GM21526 (cell line): ENCODE results near the gene POLR3B.
"Not testable (repeated sequence)": the region's sequence is repeated elsewhere in the genome, so short reads cannot be mapped to it uniquely, and the experiment has no call there.

ENCODE experiments used
- ATAC-seq: cut with Tn5 transposase; IDR thresholded peaks from one replicate; pipeline ENCODE4 v1.9.1; 2021; ENCODE audit warnings: moderate library complexity; ENCODE audit not compliant: unreplicated experiment, low FRiP score

Gene POLR3B

DNA sequence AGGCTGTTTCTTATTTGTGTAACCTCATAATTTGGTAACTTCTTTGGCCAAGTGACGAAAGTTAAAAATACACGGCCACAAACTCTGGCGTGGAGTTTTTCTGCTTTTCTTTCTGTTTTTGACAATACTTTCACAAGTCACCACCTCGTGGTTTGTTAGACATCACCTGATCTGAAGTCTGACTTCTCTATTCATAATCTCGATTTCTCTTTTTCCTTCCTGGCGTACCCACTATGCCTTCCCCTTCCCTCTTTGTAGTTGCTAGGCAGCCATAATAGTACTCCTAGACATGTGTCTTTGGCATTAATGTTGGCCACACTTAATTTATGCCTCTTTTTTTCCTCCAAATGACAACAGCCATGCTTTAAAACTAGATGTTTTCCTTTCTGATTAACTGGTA, 97.6 kb downstream of the POLR3B start:
- peak; percentile 74 for ATAC-seq

DNA sequence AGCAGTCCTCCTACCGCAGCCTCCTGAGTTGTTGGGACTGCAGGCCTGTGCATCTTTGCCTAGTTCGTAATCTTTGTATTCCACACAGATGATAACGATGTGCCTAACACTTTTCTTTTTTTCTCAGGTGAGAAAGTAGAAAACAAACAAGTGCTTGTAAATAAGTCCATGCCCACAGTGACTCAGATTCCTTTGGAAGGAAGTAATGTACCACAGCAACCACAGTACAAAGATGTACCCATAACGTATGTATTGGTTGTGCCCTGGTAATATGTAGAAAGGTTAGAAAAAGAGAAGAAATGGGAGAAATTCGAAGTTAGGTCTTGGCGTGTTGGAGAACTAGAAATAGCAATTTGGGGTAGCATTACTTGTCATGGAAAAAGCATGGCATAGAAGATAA, 101.6 kb downstream of the POLR3B start:
- no peak for ATAC-seq

DNA sequence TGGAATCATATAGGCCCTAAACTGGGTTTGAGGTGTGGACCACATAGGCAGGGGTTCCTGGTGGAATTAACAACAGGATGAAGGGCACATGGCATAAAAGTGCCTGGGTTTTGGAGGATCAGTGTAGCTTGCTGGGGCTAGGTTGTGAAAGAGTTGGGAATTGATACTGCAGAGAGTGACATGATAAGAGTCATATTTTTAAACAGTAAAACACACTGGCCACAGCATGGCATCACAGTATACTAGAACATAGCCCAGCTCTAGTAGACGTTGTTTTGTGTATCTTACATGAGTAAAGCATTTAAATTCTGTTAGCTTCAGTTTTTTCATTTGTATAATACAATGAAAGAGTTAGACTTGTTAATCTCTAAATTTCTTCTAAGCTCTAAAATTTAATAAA, 102.0 kb downstream of the POLR3B start:
- ATAC-seq: no peak

- ATAC-seq: no peak
These were observed 104.2 kb downstream of the POLR3B start for GRCh38 chr12:106461730-106462129.

DNA sequence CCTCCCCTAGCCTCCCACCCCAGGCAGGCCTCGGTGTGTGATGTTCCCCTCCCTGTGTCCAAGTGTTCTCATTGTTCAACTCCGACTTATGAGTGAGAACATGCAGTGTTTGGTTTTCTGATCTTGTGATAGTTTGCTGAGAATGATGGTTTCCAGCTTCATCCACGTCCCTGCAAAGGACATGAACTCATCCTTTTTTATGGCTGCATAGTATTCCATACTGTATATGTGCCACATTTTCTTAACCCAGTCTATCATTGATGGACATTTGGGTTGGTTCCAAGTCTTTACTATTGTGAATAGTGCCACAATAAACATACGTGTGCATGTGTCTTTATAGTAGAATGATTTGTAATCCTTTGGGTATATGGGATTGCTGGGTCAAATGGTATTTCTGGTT, 108.1 kb downstream of the POLR3B start:
- not testable (repeated sequence) for ATAC-seq

GRCh38 chr12:106475662-106476061, 118.1 kb downstream of the POLR3B start:
- not testable (repeated sequence) for ATAC-seq

DNA sequence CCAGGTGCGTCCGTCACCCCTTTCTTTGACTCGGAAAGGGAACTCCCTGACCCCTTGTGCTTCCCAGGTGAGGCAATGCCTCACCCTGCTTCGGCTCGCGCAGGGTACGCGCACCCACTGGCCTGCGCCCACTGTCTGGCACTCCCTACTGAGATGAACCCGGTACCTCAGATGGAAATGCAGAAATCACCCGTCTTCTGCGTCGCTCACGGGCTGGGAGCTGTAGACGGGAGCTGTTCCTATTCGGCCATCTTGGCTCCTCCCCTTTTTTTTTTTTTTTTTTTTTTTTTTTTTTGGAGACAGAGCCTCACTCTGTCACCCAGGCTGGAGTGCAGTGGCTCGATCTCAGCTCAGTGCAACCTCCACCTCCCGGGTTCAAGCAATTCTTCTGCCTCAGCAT, 120.1 kb downstream of the POLR3B start:
- ATAC-seq: not testable (repeated sequence)

- no peak for ATAC-seq
These were observed 122.7 kb downstream of the POLR3B start for GRCh38 chr12:106480251-106480650.

- no peak for ATAC-seq
These were observed 123.7 kb downstream of the POLR3B start for GRCh38 chr12:106481246-106481645.

DNA sequence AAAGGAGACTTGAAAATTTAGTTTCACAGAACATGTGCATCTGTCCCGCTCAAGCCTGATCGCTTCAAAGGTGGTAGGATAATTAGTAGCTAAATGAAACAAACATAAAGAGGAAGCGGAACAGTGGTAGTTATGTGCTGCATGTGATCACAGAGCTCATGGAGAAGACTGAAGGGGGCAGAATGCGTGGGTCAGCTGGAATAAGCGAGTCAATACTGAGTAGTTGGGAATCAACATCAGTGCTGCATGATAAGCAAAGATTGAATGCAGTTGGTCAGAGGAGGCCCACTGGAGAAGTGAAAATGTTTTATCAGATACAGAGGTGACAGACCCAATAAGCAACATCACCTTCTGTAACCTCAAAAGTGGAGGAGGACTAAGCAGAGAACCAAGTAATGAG, 130.1 kb downstream of the POLR3B start:
- ATAC-seq: no peak

- ATAC-seq: no peak
These were observed 131.3 kb downstream of the POLR3B start for GRCh38 chr12:106488884-106489283.

GRCh38 chr12:106490264-106490663, 132.7 kb downstream of the POLR3B start:
- no peak for ATAC-seq

DNA sequence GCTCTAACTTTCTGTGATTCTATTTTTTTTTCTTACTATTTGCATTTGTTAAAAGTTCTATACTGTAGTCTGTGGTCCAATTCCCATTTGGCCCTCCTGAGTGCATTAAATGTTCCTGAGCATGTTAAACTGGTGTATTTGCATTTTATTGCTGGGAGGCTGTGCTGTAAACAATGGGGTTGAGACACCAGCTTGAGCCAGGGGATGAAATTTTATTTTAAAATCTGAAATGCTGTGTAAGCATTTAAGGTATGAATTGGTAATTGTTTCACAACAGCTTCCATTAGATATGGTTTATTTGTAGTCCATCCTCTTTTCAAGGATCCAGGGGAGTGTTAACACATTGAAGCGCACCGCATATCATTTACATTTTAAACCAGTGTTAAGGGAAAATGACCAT, 135.3 kb downstream of the POLR3B start:
- no peak for ATAC-seq

DNA sequence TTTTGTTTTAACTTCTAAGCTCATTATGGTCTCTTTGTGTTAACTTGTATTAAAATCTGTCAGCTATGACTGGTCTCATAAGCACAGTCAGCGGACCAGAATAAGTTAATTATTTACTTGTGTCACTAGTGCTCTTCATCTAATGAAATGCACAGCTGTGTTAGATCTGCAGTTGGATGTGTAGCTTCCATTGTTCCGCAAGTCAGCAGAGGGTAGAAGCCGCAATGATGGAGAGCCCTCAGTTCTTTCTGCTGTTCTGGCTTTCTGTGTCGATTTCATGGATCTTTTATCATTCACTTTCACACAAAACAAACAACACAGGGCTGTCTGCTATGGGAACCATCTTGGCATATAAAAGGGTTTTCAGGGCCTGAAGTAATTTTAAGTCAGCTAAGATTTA, 136.0 kb downstream of the POLR3B start:
- no peak for ATAC-seq

- ATAC-seq: no peak
These were observed 137.9 kb downstream of the POLR3B start for GRCh38 chr12:106495354-106495965.

DNA sequence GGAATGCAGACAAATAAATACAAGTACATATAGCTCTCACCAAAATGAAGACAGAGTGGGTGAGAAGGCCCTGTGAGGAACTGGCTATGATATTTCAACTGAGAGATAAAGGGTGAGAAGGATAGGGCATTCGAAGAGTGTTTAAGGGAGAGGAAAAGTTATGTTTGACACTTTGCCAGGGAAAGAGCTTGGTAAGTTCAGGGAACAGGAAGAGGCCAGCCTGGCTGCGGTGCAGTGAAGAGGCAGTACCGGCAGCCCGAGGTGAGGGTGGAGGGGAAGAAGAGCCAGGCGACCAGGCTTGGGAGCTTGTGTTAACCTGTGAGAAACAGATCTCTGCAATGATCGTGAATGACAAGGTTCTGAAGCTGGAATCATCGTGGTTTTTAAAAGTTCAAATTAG, 140.5 kb downstream of the POLR3B start:
- no peak for ATAC-seq

DNA sequence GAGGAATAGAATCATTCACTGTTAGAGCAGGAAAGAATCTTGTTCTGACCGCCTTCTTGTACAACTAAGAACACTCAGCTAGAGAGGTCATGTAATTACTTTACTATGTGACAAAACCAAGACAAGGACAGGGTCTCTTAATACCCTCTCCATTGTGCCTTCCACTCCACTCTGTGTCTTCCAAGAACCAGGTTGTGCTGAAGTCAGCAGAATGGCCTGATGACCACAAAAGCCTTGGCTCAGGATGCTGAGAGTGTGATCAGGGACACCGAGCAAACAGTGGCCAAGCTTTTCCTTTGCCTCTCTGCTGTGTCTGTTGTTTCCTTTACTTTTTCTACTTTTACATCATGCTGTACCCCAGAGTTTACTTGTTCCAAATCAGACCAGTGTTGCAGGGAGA, 142.1 kb downstream of the POLR3B start:
- ATAC-seq: no peak

GRCh38 chr12:106506691-106507090, 149.1 kb downstream of the POLR3B start:
- no peak for ATAC-seq

GRCh38 chr12:106508966-106509365, 151.4 kb downstream of the POLR3B start:
- no peak for ATAC-seq

DNA sequence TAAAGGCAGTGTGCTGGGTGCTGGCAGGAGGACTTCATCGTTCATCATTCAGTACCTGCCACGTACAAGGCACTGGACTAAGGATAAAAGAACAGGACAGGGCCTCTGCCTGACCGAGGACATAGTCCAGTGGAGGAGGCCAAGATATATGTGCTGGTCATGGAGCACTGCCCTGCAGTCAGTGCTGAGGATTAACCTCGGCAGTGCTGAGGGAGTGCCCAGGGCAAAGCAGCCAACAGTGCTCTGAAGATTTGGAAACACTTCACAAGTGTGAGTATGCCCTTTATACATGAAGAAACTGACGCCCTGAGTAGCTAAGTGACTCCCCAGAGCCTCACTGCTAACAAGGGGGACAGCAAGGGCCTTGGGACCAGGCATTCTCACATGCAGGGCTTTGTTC, 153.8 kb downstream of the POLR3B start:
- ATAC-seq: no peak

DNA sequence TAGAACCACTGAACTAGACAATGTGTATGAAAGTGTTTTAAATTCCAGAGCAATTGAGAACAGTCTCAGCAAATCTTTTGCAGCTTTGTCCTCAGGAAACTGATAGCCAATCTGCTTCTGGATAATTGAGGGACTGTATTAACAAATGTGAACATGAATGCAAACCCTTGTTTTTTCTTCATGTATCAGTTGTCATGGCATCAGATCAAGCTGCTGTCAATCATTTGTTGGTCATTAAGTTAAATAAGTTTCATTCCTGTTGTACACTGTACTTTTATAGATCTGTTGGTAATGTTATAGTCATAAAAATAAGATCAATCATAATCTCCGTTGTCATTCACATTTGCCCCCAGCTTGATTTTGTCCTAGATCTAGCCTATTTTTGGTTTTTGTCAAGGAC, 159.8 kb downstream of the POLR3B start:
- no peak for ATAC-seq

GRCh38 chr12:106519607-106520021, 162.1 kb downstream of the POLR3B start:
- ATAC-seq: no peak

DNA sequence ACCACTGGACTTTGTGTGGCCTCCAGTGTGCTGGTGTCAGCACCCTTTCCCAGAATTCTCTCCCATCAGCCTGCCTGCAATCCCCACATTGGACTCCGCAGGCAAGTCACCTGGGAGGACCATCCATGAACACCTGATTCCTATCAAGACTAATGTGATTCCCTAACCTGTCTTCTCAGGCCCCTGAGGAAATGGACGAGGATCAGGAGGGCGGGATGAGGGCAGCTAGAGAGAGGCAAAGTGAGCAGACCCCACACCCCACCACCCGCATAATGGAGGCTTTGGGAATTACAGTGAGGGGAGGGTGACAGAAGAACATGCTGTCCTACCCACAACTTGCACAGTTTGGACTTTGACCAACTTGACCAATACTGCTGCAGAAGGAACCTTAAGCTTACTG, 164.4 kb downstream of the POLR3B start:
- ATAC-seq: no peak
